GM12878 (cell line): ENCODE data around the gene YPEL3. TPM values are rescaled to one million over a fixed set of nuclear protein-coding genes. Genes with fewer than 3 reads are reported as not detected.

ENCODE experiments used
- BCL11A ChIP-seq: IDR thresholded peaks from 2 replicates; pipeline ENCODE4 v1.6.1; 2011; ENCODE audit warnings: low read depth, low read length
- BHLHE40 ChIP-seq, 2 experiments: fragments of 450-650 bp in 1 of 2; IDR thresholded peaks; 2 replicates each; pipeline ENCODE4 v1.6.1; 2011 to 2017; ENCODE audit warnings: low read depth in 2 of 2, borderline replicate concordance in 1 of 2, improper control_type of control experiment in 1 of 2, low read length in 1 of 2, mild to moderate bottlenecking in 1 of 2
- CREB1 ChIP-seq: IDR thresholded peaks from 2 replicates; pipeline ENCODE4 v1.6.1; 2012; ENCODE audit warnings: low read depth, mild to moderate bottlenecking, inconsistent platforms
- EED ChIP-seq: sonication (generic); IDR thresholded peaks from 2 replicates; pipeline ENCODE4 v1.6.1; 2016; ENCODE audit warnings: antibody characterized with exemption, low read depth
- EZH2 ChIP-seq: IDR thresholded peaks from 2 replicates; pipeline ENCODE4 v1.6.1; 2012; ENCODE audit warnings: low read depth, mild to moderate bottlenecking, control low read depth, inconsistent platforms, low read length, borderline replicate concordance; ENCODE audit not compliant: control insufficient read depth
- IKZF2 ChIP-seq, 2 experiments: fragments of 450-650 bp; IDR thresholded peaks; 2 replicates each; pipeline ENCODE4 v1.6.1; 2017; ENCODE audit warnings: mild to moderate bottlenecking in 2 of 2, moderate library complexity in 2 of 2
- MYC ChIP-seq: IDR thresholded peaks from 2 replicates; pipeline ENCODE4 v1.6.1; 2011; ENCODE audit warnings: mild to moderate bottlenecking, low read length, moderate library complexity, inconsistent platforms; ENCODE audit not compliant: insufficient read depth, insufficient replicate concordance, insufficient read length, severe bottlenecking
- NFXL1 ChIP-seq: fragments of 450-650 bp; IDR thresholded peaks from 2 replicates; pipeline ENCODE4 v1.6.1; 2017; ENCODE audit warnings: antibody characterized with exemption, mild to moderate bottlenecking, borderline replicate concordance
- POLR2A ChIP-seq: IDR thresholded peaks from 2 replicates; pipeline ENCODE4 v1.6.1; 2011; ENCODE audit warnings: low read depth, mild to moderate bottlenecking, low read length
- RB1 ChIP-seq: fragments of 450-650 bp; formaldehyde crosslinking; IDR thresholded peaks from 2 replicates; pipeline ENCODE4 v1.6.1; 2017; ENCODE audit warnings: mild to moderate bottlenecking, borderline replicate concordance
- RCOR1 ChIP-seq: conservative IDR thresholded peaks from 2 replicates; pipeline ENCODE4 v1.6.1; 2012; ENCODE audit warnings: low read depth, low read length, improper control_type of control experiment
- RELA ChIP-seq: fragments of 450-650 bp; IDR thresholded peaks from 2 replicates; pipeline ENCODE4 v1.8.0; 2014; ENCODE audit warnings: borderline replicate concordance; ENCODE audit not compliant: partially characterized antibody
- RUNX3 ChIP-seq: IDR thresholded peaks from 2 replicates; pipeline ENCODE4 v1.6.1; 2012; ENCODE audit warnings: low read length, inconsistent platforms
- SIN3A ChIP-seq: IDR thresholded peaks from 2 replicates; pipeline ENCODE4 v1.6.1; 2012; ENCODE audit warnings: low read depth, low read length, improper control_type of control experiment
- STAT1 ChIP-seq: fragments of 450-650 bp; conservative IDR thresholded peaks from 2 replicates; pipeline ENCODE4 v1.6.1; 2014; ENCODE audit warnings: antibody characterized with exemption, mild to moderate bottlenecking
- SUZ12 ChIP-seq: fragments of 200-600 bp; sonication (generic); IDR thresholded peaks from one replicate; pipeline ENCODE4 v1.6.1; 2018; ENCODE audit warnings: antibody characterized with exemption, mild to moderate bottlenecking; ENCODE audit not compliant: unreplicated experiment
- TARDBP ChIP-seq: IDR thresholded peaks from 2 replicates; pipeline ENCODE4 v1.6.1; 2016; ENCODE audit warnings: borderline replicate concordance
- YY1 ChIP-seq: IDR thresholded peaks from 2 replicates; pipeline ENCODE4 v1.6.1; 2011; ENCODE audit warnings: low read depth, mild to moderate bottlenecking, low read length
- ZNF207 ChIP-seq: fragments of 450-650 bp; IDR thresholded peaks from 2 replicates; pipeline ENCODE4 v1.6.1; 2014; ENCODE audit warnings: antibody characterized with exemption, mild to moderate bottlenecking, borderline replicate concordance
- polyA plus RNA-seq, 11 experiments: library from polyadenylated mRNA; depleted of rRNA in 4 of 11; unstranded in 6 of 11; stranded (reverse) in 5 of 11; fragments of >200 nt; fragmentation: Nextera tagmentation in 4 of 11; fragmentation: Illumina TruSeq in 1 of 11; extraction: Ambion mirVana in 4 of 11; extraction: Trizol in 1 of 11; gene quantifications; 1 replicate in 1 of 11; 2 replicates in 10 of 11; pipeline versions ENCODE4 v1.2.1 to v1.2.3, GENCODE V29; 2011 to 2016; ENCODE audit warnings: inconsistent platforms in 2 of 11, missing spikeins in 2 of 11, low read depth in 1 of 11
- total RNA-seq, 4 experiments: library from RNA; depleted of rRNA in 3 of 4; stranded (reverse); fragments of >200 nt in 3 of 4; fragmentation: Illumina TruSeq in 1 of 4; extraction: Trizol in 1 of 4; gene quantifications; 2 replicates each; pipeline versions ENCODE4 v1.2.1 to v1.2.3, GENCODE V29; 2013 to 2021
- TF ChIP-seq, protein P1 (sequence below): fragments of 450-650 bp; IDR thresholded peaks from 2 replicates; pipeline ENCODE4 v1.6.1; 2017; ENCODE audit warnings: mild to moderate bottlenecking, moderate library complexity
- TF ChIP-seq, protein P2 (sequence below): IDR thresholded peaks from 2 replicates; pipeline ENCODE4 v1.6.1; 2011; ENCODE audit warnings: low read depth, mild to moderate bottlenecking, low read length, moderate library complexity, borderline replicate concordance; ENCODE audit errors: extremely low read depth
- TF ChIP-seq, protein P3 (sequence below): fragments of 450-650 bp; IDR thresholded peaks from 2 replicates; pipeline ENCODE4 v1.6.1; 2014; ENCODE audit warnings: mild to moderate bottlenecking
- TF ChIP-seq, protein P4 (sequence below): fragments of 450-650 bp; IDR thresholded peaks from 2 replicates; pipeline ENCODE4 v1.6.1; 2017; ENCODE audit warnings: mild to moderate bottlenecking

The YPEL3 gene
- total and polyA plus RNA-seq, 10 of the 15 experiments (the other 5 are each of a cell fraction or from before 2014, with no cell fraction given), result 1.3 to 22.0 (median 12.1) TPM

DNA sequence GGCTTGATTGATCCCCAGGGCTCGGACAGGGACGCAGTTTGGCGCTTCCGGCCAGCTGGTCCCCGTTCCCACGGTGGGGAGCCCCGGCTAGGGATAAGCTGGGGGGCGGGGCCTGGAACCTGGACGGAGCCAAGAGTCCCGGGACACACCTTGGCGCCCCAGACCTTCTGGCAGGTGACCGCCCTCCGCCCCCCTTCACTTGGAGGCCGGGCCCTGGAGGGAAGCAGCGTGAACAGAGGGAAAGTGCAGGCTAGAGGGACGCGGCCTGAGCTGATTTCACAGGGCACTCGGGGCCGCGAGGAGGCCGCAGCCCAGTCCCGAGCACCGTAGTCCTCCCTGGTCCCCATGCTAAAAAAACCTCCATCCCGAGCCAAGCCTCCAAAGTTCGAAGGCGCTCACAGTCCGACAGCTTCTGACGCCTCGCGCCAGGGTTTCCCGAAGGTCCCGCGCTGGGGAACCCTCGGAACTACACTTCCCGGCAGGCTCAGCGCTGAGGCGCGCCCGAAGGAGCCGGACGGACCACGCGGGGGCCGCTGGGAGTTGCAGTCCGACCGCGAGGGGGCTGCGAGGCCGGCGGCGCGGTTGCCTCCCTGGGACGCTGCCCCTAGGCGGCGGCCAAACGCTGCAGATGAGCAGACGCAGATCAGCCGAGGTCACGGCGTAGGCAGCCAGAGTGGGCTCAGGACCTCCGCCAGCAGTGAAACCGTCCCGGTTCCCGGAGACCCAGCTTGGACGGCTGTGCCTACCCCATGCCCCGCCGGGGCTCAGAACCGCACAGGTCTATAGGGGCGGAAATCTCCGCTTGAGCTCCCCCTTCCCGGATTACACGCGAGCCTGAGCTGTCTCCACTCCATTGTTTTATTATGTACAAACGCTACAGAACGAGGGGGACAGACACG is 4.3 kb downstream of the YPEL3 start, which contains the start of gene TBX6 (continued):
- peak; percentile 45; the same call in 1 of the 2 replicates for TF ChIP-seq ZNF207
- TF ChIP-seq, protein P1, sequence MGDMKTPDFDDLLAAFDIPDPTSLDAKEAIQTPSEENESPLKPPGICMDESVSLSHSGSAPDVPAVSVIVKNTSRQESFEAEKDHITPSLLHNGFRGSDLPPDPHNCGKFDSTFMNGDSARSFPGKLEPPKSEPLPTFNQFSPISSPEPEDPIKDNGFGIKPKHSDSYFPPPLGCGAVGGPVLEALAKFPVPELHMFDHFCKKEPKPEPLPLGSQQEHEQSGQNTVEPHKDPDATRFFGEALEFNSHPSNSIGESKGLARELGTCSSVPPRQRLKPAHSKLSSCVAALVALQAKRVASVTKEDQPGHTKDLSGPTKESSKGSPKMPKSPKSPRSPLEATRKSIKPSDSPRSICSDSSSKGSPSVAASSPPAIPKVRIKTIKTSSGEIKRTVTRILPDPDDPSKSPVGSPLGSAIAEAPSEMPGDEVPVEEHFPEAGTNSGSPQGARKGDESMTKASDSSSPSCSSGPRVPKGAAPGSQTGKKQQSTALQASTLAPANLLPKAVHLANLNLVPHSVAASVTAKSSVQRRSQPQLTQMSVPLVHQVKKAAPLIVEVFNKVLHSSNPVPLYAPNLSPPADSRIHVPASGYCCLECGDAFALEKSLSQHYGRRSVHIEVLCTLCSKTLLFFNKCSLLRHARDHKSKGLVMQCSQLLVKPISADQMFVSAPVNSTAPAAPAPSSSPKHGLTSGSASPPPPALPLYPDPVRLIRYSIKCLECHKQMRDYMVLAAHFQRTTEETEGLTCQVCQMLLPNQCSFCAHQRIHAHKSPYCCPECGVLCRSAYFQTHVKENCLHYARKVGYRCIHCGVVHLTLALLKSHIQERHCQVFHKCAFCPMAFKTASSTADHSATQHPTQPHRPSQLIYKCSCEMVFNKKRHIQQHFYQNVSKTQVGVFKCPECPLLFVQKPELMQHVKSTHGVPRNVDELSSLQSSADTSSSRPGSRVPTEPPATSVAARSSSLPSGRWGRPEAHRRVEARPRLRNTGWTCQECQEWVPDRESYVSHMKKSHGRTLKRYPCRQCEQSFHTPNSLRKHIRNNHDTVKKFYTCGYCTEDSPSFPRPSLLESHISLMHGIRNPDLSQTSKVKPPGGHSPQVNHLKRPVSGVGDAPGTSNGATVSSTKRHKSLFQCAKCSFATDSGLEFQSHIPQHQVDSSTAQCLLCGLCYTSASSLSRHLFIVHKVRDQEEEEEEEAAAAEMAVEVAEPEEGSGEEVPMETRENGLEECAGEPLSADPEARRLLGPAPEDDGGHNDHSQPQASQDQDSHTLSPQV, result peak; percentile 79; the same call in 1 of the 2 replicates
- TF ChIP-seq RB1, result peak; percentile 76; the same call in 1 of the 2 replicates
- peak; percentile 84 for TF ChIP-seq CREB1
- peak; percentile 41 for TF ChIP-seq RELA
- 0 out of 2 replicates have a peak, but pooled peaks have one; percentile 11 for TF ChIP-seq BCL11A
- peak; percentile 83 for TF ChIP-seq YY1
- no peak for TF ChIP-seq EED
- TF ChIP-seq RUNX3, result peak; percentile 68
- TF ChIP-seq, protein P2, sequence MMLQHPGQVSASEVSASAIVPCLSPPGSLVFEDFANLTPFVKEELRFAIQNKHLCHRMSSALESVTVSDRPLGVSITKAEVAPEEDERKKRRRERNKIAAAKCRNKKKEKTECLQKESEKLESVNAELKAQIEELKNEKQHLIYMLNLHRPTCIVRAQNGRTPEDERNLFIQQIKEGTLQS, result peak; percentile 51; the same call in 1 of the 2 replicates
- TF ChIP-seq BHLHE40 (IDR thresholded peaks at IDR 0.05; ENCODE audit: borderline replicate concordance in 1 of 2, low read depth in 2 of 2, low read length in 1 of 2), result peak; percentile 41 to 51; a peak in 3 of 4 replicates
- TF ChIP-seq IKZF2 (IDR thresholded peaks at IDR 0.05), result no peak
- TF ChIP-seq STAT1, result 0 out of 2 replicates have a peak, but pooled peaks have one; percentile 52
- TF ChIP-seq NFXL1, result no peak
- no peak for TF ChIP-seq RCOR1
- TF ChIP-seq SIN3A, result 0 out of 2 replicates have a peak, but pooled peaks have one; percentile 19
- TF ChIP-seq, protein P3, sequence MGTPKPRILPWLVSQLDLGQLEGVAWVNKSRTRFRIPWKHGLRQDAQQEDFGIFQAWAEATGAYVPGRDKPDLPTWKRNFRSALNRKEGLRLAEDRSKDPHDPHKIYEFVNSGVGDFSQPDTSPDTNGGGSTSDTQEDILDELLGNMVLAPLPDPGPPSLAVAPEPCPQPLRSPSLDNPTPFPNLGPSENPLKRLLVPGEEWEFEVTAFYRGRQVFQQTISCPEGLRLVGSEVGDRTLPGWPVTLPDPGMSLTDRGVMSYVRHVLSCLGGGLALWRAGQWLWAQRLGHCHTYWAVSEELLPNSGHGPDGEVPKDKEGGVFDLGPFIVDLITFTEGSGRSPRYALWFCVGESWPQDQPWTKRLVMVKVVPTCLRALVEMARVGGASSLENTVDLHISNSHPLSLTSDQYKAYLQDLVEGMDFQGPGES, result no peak
- TF ChIP-seq TARDBP, result peak; percentile 95
- TF ChIP-seq SUZ12, result peak; percentile 99
- TF ChIP-seq, protein P4, sequence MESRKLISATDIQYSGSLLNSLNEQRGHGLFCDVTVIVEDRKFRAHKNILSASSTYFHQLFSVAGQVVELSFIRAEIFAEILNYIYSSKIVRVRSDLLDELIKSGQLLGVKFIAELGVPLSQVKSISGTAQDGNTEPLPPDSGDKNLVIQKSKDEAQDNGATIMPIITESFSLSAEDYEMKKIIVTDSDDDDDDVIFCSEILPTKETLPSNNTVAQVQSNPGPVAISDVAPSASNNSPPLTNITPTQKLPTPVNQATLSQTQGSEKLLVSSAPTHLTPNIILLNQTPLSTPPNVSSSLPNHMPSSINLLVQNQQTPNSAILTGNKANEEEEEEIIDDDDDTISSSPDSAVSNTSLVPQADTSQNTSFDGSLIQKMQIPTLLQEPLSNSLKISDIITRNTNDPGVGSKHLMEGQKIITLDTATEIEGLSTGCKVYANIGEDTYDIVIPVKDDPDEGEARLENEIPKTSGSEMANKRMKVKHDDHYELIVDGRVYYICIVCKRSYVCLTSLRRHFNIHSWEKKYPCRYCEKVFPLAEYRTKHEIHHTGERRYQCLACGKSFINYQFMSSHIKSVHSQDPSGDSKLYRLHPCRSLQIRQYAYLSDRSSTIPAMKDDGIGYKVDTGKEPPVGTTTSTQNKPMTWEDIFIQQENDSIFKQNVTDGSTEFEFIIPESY, result no peak
- TF ChIP-seq POLR2A, result peak; percentile 84
- no peak for TF ChIP-seq EZH2
- TF ChIP-seq MYC, result no peak
